ENCODE measurements around the gene SNAP29.
A peak's percentile ranks its signal among the peaks of the same experiment; 100 is the strongest.

The SNAP29 gene

DNA sequence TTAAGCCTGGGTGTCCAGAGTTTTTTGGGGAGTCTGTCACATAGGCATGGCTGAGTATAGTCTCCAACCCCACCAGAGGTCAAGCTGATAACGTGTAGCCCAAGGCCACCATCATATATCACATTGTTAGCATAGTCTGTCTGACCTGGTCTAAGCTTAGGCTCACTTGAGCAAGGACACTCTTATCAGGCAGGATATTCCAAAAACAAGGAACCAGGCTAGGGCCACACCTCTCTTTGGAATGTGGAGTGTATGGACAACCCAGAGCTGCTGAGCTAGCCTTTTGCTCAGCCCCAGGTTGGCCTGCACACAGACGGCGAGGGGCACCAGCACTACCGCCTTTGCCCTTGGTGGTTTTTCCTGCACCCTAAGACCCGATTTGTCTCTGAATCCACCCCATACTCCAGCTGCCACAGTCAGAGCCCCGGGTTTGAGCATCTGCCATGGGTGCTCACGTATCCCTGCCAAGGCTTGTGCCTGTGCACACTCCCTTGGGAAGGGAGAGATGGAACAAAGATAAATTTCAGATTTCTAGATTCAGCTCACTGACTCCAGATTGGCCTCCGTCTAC is 7.2 kb downstream of the SNAP29 start:
- Histone ChIP-seq H3K27ac (ENCODE audit: extremely low read depth, low read depth, low read length) (no peak overlapping the region), H3K4me1 (ENCODE audit: control insufficient read depth, insufficient read depth, low read length) (no peaks in the 10 kb centered on the region), H3K36me3 (ENCODE audit: control insufficient read depth in 2 of 2, insufficient read depth in 1 of 2, low read length in 2 of 2) (peaks cover 0 to 66% of the 10 kb centered on the region in 2 experiments; a peak in 2 of 3 replicates), H3K4me3 (ENCODE audit: low read depth, low read length) (no peak overlapping the region), H3K9me3 (ENCODE audit: control insufficient read depth, insufficient read depth, low read depth, low read length) (no peaks in the 10 kb centered on the region)
- TF ChIP-seq ZNF610 (tag by site-specific recombination; IDR thresholded peaks at IDR 0.05; ENCODE audit: borderline replicate concordance) (no peak), KLF1 (tag by site-specific recombination; IDR thresholded peaks at IDR 0.05) (peak; percentile 71), ZNF76 (tag by site-specific recombination; IDR thresholded peaks at IDR 0.05; ENCODE audit: borderline replicate concordance, low read depth) (no peak), PRDM6 (tag by site-specific recombination; IDR thresholded peaks at IDR 0.05) (no peak), EGR2 (tag by site-specific recombination; IDR thresholded peaks at IDR 0.05; ENCODE audit: low read depth) (no peak)
- POLR2A ChIA-PET, result interaction anchor here (1.9 kb wide), 1 partner anchor 117 kb away, joined by 4 read pairs; the partner anchor contains the start of gene LZTR1
- CTCF ChIA-PET, result interaction anchor here (0.6 to 4.6 kb wide), 3 partner anchors 12 to 102 kb away, joined by 3 to 31 read pairs (median 3); no protein-coding TSS in a partner anchor

- TF ChIP-seq MYNN (tag by site-specific recombination; IDR thresholded peaks at IDR 0.05; ENCODE audit: borderline replicate concordance) (no peak), SP7 (tag by site-specific recombination; IDR thresholded peaks at IDR 0.05) (no peak), ZNF366 (tag by site-specific recombination; conservative IDR thresholded peaks at IDR 0.05) (no peak), ZBTB20 (tag by site-specific recombination; IDR thresholded peaks at IDR 0.05) (no peak)
- peaks cover 5 to 68% of the 10 kb centered on the region in 2 experiments; a peak in 2 of 3 replicates for H3K36me3 ChIP-seq (ENCODE audit: control insufficient read depth in 2 of 2, insufficient read depth in 1 of 2, low read length in 2 of 2)
- CTCF ChIA-PET, result interaction anchor here (0.8 to 4.6 kb wide), 3 partner anchors 19 to 101 kb away, joined by 3 to 31 read pairs (median 7); partner anchors contain the start of gene CRKL
- POLR2A ChIA-PET, result interaction anchor here (1.9 kb wide), 1 partner anchor 116 kb away, joined by 4 read pairs; the partner anchor contains the start of gene LZTR1
- no peak overlapping the region for H3K4me3 ChIP-seq (ENCODE audit: low read depth, low read length)
- no peak overlapping the region for H3K27ac ChIP-seq (ENCODE audit: extremely low read depth, low read depth, low read length)
- H3K4me1 ChIP-seq (ENCODE audit: control insufficient read depth, insufficient read depth, low read length), result no peaks in the 10 kb centered on the region
- H3K9me3 ChIP-seq (ENCODE audit: control insufficient read depth, insufficient read depth, low read depth, low read length), result no peaks in the 10 kb centered on the region
Observed at GRCh38 chr22:20866736-20867135, 7.9 kb downstream of the SNAP29 start.

- H3K36me3 ChIP-seq (ENCODE audit: control insufficient read depth in 2 of 2, insufficient read depth in 1 of 2, low read length in 2 of 2), result peaks cover 5 to 64% of the 10 kb centered on the region in 2 experiments; a peak in 2 of 3 replicates
- no peaks in the 10 kb centered on the region for H3K4me1 ChIP-seq (ENCODE audit: control insufficient read depth, insufficient read depth, low read length)
- no peaks in the 10 kb centered on the region for H3K9me3 ChIP-seq (ENCODE audit: control insufficient read depth, insufficient read depth, low read depth, low read length)
- POLR2A ChIA-PET, result interaction anchor here (0.6 to 1.9 kb wide), 3 partner anchors 9 to 148 kb away, joined by 4 to 7 read pairs (median 4); partner anchors contain the start of genes LZTR1, PI4KA and SNAP29
- H3K27ac ChIP-seq (ENCODE audit: extremely low read depth, low read depth, low read length), result no peak overlapping the region
- no peak overlapping the region for H3K4me3 ChIP-seq (ENCODE audit: low read depth, low read length)
- CTCF ChIA-PET, result interaction anchor here (1.0 to 4.6 kb wide), 5 partner anchors 18 to 94 kb away, joined by 3 to 31 read pairs (median 4); partner anchors contain the start of gene CRKL
- TF ChIP-seq ELK4 (IDR thresholded peaks at IDR 0.05; ENCODE audit: borderline replicate concordance, low read depth, low read length) (no peak), ZNF114 (tag by site-specific recombination; IDR thresholded peaks at IDR 0.05) (no peak), SCRT1 (tag by site-specific recombination; IDR thresholded peaks at IDR 0.05; ENCODE audit: borderline replicate concordance) (peak; percentile 32; the same call in 1 of the 2 replicates), ZBTB21 (tag by site-specific recombination; IDR thresholded peaks at IDR 0.05) (no peak), ZNF202 (tag by site-specific recombination; IDR thresholded peaks at IDR 0.05; ENCODE audit: borderline replicate concordance) (no peak), ZBTB49 (tag by site-specific recombination; IDR thresholded peaks at IDR 0.05; ENCODE audit: low read depth) (no peak), EGR2 (tag by site-specific recombination; IDR thresholded peaks at IDR 0.05; ENCODE audit: low read depth) (no peak), ZNF544 (tag by site-specific recombination; IDR thresholded peaks at IDR 0.05) (no peak), ZNF341 (tag by site-specific recombination; IDR thresholded peaks at IDR 0.05; ENCODE audit: low read depth) (no peak), ZNF280C (tag by site-specific recombination; IDR thresholded peaks at IDR 0.05) (no peak)
- TF ChIP-seq, protein P1, sequence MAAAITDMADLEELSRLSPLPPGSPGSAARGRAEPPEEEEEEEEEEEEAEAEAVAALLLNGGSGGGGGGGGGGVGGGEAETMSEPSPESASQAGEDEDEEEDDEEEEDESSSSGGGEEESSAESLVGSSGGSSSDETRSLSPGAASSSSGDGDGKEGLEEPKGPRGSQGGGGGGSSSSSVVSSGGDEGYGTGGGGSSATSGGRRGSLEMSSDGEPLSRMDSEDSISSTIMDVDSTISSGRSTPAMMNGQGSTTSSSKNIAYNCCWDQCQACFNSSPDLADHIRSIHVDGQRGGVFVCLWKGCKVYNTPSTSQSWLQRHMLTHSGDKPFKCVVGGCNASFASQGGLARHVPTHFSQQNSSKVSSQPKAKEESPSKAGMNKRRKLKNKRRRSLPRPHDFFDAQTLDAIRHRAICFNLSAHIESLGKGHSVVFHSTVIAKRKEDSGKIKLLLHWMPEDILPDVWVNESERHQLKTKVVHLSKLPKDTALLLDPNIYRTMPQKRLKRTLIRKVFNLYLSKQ (tag by site-specific recombination; IDR thresholded peaks at IDR 0.05; ENCODE audit: borderline replicate concordance), result no peak
Observed at GRCh38 chr22:20867179-20868024, 8.6 kb downstream of the SNAP29 start.
